ENCODE data around the gene DZIP1. TPM values are rescaled to one million over a fixed set of nuclear protein-coding genes. Genes with fewer than 3 reads are reported as not detected.
A peak's percentile ranks its signal among the peaks of the same experiment; 100 is the strongest.

DZIP1 gene
- total RNA-seq, 1 experiment from 2014 or later, result 10.9 TPM

DNA sequence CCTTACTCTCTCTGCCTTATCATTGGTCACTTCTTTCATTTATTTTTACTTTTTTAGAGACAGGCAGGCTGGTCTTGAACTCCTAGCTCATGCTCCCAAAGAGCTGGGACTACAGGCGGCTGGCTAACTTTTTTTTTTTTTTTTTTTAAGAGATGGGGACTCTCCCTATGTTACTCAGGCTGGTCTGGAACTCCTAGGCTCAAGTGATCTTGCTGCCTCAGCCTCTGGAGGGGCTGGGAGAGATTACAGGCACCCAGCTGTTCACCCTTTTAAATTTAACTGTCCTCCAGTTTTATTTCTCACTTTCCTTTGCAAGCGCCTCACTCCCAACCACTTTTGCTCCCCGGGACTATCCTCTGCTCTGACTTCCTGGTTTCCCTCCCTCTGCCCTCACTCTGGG is 97.6 kb downstream of the DZIP1 start:
- no peaks in the 10 kb centered on the region for H3K9me3 ChIP-seq
- H3K27me3 ChIP-seq, result peaks cover 17% of the 10 kb centered on the region
- no peak overlapping the region for H3K4me3 ChIP-seq
- no peak for DNase-seq
- H3K36me3 ChIP-seq, result no peaks in the 10 kb centered on the region

DNA sequence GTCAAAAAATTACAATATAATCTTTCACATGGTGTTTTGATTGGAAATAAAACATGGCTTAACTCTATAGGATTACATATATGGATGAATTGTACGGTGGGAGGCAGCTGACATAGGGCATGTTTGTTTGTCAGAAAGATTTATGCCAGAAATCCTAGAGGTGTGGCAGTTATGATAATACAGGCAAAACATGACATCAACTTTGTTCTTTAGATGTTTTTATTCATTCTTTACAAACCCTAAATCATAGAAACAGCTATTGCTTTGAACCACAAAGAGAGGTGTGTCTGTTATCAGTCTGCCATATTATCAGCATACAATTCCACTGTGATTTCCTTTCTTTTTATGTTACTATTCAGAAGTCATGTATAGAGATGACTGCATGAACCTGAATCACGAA is 100.2 kb downstream of the DZIP1 start:
- DNase-seq, result no peak
- Histone ChIP-seq H3K36me3 (no peaks in the 10 kb centered on the region), H3K27me3 (peaks cover 17% of the 10 kb centered on the region), H3K4me3 (no peak overlapping the region), H3K9me3 (no peaks in the 10 kb centered on the region)

DNA sequence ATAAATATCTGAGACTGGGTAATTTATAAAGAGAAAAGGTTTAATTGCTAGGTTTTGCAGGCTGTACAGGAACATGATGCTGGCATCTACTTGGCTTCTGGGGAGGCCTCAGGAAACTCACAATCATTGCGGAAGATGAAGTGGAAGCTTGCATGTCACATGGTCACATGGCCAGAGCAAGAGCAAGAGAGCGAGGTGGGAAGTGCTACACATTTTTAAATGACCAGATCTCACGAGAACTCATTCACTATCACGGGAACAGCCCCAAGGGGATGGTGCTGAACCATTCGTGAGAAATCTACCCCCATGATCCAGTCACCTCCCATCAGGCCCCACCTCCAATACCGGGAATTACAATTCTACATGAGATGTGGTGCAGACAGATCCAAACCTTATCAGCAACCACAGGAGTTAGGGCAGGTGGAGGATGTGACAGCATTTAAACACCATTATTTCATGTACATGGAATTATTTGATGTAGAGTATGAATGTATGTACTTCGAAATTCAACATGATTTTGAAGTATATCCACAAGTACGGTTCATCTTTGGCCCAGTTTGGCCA is 102.5 kb downstream of the DZIP1 start:
- DNase-seq, result no peak
- Histone ChIP-seq H3K9me3 (no peaks in the 10 kb centered on the region), H3K27me3 (peaks cover 10% of the 10 kb centered on the region), H3K4me3 (no peak overlapping the region), H3K36me3 (no peaks in the 10 kb centered on the region)

DNA sequence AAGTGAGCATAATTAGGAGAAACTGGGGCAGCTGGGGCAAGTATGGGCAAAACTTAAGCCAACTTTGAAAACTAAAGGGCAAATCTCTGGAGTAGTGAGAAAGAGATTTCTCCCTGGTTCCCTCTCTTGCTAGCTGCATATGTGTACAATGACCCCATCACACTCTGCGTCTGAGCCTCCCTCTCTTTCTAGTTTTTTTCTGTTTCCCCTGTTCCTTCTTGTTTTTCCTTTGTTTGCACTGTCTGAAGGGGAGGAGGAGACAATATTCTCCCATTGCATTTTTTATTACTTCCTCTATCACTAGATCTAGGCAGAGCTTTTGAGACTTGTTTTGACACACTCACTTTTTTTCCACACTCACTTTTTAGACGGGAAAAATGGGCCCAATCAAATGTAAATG is 103.2 kb downstream of the DZIP1 start:
- peaks cover 7% of the 10 kb centered on the region for H3K27me3 ChIP-seq
- H3K36me3 ChIP-seq, result no peaks in the 10 kb centered on the region
- DNase-seq, result no peak
- H3K4me3 ChIP-seq, result no peak overlapping the region
- H3K9me3 ChIP-seq, result no peaks in the 10 kb centered on the region

DNA sequence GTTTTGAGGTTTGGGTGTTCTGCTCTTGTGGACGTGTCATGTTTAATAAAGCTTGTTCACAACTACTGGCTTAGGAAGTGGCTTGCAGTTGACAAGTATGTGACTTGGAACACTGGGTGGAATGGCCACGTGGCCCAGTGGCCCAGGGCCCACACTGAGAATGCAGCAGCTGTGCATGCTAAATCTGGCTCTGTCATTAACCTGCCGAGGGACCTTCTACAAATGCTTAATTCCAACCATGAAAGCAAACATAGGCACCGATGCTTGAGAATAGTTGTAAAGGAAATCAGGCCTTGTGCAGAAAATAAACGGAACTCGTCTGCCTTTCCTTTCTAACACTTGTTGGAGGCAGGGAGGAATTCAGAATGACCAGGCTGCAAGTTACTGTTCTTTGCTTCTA is 103.6 kb downstream of the DZIP1 start:
- no peaks in the 10 kb centered on the region for H3K9me3 ChIP-seq
- no peaks in the 10 kb centered on the region for H3K36me3 ChIP-seq
- H3K4me3 ChIP-seq, result no peak overlapping the region
- peaks cover 4% of the 10 kb centered on the region for H3K27me3 ChIP-seq
- no peak for DNase-seq

DNA sequence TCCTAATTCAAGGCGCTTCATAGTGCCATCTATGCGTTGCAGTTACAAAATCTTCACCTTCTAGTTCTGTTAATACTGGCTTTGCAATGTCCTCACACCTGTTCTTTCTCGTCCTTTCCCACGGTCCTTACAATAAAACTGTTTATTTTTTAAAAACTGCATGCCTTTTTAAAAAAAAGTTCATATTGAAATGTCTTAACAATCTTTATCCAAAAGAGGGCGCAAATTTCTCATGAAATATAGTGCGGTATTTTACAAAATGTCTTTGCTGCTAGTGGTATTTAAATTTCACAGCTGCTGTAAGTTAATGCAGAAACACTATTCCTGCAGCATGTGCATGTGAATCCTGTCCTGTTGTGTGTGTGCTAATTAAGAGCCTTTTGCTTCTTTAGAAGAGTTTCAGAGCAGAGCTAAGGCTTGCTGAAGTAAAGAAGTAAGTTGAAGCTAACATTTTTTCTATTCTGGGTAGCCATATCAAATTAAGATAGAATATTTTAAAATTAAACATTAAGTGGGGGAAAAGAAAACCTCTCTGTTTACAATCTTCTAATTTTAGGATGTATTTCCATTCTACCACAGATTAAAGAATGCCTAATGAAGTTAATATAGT is 107.8 kb downstream of the DZIP1 start:
- Histone ChIP-seq H3K4me3 (no peak overlapping the region), H3K9me3 (no peaks in the 10 kb centered on the region), H3K27me3 (peaks cover 3% of the 10 kb centered on the region; the same call in 1 of the 2 replicates), H3K36me3 (no peaks in the 10 kb centered on the region)
- no peak for DNase-seq

DNA sequence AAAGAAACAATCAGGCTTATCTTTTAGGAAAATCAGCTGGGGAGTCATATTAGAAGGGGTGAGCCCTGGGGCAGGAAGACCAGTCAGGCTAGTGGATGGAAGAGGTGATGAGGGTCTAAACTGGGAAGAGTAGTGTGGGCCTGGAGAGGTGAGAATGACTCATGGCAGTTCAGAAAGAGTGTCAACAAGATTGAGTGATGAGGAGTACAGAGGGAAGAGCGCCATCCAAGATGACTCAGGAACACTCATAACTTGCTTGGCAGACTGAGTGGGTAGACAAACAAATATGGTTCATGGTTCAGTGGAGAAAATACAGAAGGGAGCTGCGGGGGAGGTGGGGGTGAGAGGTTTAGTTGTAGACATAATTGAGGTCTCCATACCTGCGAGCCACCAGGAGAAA is 109.3 kb downstream of the DZIP1 start:
- Histone ChIP-seq H3K9me3 (no peaks in the 10 kb centered on the region), H3K4me3 (no peak overlapping the region)
- DNase-seq, result peak; percentile 83

DNA sequence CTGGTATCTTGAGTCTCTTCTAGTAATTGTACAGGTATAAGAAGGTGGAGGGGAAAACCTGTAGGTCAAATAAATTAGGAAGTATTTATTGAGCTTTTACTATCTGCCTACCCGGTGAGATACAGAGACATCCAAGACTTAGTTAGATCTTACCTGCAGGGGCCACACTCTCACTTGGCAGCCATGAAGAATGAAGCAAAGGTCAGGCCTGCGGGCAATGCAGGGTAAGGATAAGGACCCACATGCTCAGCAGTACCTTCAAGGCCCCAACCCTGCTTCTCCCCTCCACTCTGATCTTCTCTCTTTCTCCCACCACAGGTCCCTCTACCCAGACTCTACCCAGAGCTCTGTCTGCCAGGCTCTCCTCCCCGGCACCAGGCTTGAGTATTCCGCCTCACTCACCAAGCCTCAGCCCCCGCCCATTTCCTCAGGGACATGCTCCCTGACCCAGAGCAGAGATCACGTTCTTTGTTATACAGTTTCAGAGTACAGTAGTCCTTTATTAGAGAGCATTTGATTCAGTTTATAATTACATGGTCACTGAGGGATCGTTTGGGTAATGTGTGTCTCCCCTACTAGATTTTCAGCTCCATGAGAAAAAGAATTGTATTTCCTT is 110.9 kb downstream of the DZIP1 start:
- no peaks in the 10 kb centered on the region; the same call in 1 of the 2 replicates for H3K9me3 ChIP-seq
- no peak for DNase-seq
- peaks cover 12% of the 10 kb centered on the region for H3K27me3 ChIP-seq
- H3K36me3 ChIP-seq, result no peaks in the 10 kb centered on the region
- H3K4me3 ChIP-seq, result no peak overlapping the region

More for the DNA sequence above, 109.3 kb downstream of the DZIP1 start:
- Histone ChIP-seq H3K27me3 (peaks cover 3% of the 10 kb centered on the region; the same call in 1 of the 2 replicates), H3K36me3 (no peaks in the 10 kb centered on the region)

DNA sequence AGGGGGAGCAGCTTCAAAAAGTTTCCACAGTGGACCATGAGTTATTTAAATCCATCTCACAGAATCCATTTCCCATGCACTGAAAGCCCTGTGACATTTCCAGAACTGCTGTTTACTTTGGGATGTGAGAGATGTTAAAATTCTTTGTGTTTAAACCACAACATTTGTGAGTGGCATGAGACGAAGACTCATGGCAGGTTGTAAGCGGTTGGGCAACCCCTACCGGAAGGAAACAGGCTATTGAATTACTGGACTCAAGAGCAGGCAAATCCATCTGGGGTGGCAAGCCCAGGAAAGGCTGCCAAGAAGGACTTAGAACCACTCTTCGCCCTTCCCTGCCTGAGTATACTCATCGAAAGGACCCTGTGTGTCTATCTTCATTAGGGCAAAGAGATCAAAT is 114.3 kb downstream of the DZIP1 start:
- H3K4me3 ChIP-seq, result no peak overlapping the region
- DNase-seq, result peak; percentile 93
- peaks cover 9% of the 10 kb centered on the region for H3K9me3 ChIP-seq
- H3K27me3 ChIP-seq, result peaks cover 11% of the 10 kb centered on the region
- no peaks in the 10 kb centered on the region for H3K36me3 ChIP-seq

Other genes with a start within 250 kb of the DZIP1 start
- gene CLDN10, start 92.0 kb downstream of the DZIP1 start, total RNA-seq (2014; rRNA removed; shearing (Covaris generic); ENCODE audit: low replicate concordance), result not detected in 2 replicates
- 22.5 and 40.5 TPM in 2 replicates for gene DNAJC3, start 32.4 kb upstream of the DZIP1 start, total RNA-seq (2014; rRNA removed; shearing (Covaris generic); ENCODE audit: low replicate concordance)

Measured in MG63 (cell line).